PC-9 (cell line): Measurements from ENCODE around the gene IRF4. TPM values are rescaled to one million over a fixed set of nuclear protein-coding genes. Genes with fewer than 3 reads are reported as not detected.
"Not testable (repeated sequence)": the region's sequence is repeated elsewhere in the genome, so short reads cannot be mapped to it uniquely, and the experiment has no call there.

Experiments used
- BruUV-seq: library from RNA; stranded (reverse); fragments of 400-500 nt; replicated peaks from 2 replicates; lab custom pipeline; 2021; lab: Mats Ljungman, UMichigan
- CTCF ChIA-PET: fragments of 300-600 bp; sonication (Branson Sonifier 250); formaldehyde crosslinking; loops from one replicate; lab custom pipeline; 2022; ENCODE audit warnings: antibody characterized with exemption; lab: Charles Lee
- POLR2A ChIA-PET: fragments of 300-600 bp; sonication (Branson Sonifier 250); formaldehyde crosslinking; loops from one replicate; lab custom pipeline; 2022; ENCODE audit warnings: antibody characterized with exemption; ENCODE audit not compliant: unreplicated experiment; lab: Charles Lee
- DNase-seq, 2 experiments: peaks; one replicate each; pipeline versions ENCODE4 v3.0.0 to v3.0.0-alpha.2; 2015 to 2022; ENCODE audit warnings: mixed read lengths in 1 of 2
- H2AFZ ChIP-seq: fragments of 200-600 bp; sonication (generic); 2 replicates; pipeline ENCODE4 v1.8.1; 2017; ENCODE audit warnings: antibody characterized with exemption
- H3F3A ChIP-seq: fragments of 200-600 bp; sonication (generic); 2 replicates; pipeline ENCODE4 v1.8.1; 2017; ENCODE audit warnings: antibody characterized with exemption, mild to moderate bottlenecking, low read depth; ENCODE audit not compliant: insufficient read depth
- H3K27ac ChIP-seq: fragments of 200-600 bp; sonication (generic); 2 replicates; pipeline ENCODE4 v1.6.1; 2016; ENCODE audit warnings: mixed run types
- H3K27me3 ChIP-seq: fragments of 200-600 bp; sonication (generic); 2 replicates; pipeline ENCODE4 v1.6.1; 2016; ENCODE audit warnings: low read depth, mixed run types; ENCODE audit not compliant: insufficient read depth
- H3K36me3 ChIP-seq: fragments of 200-600 bp; sonication (generic); 2 replicates; pipeline ENCODE4 v1.6.1; 2016; ENCODE audit warnings: low read depth, mixed run types
- H3K4me1 ChIP-seq: fragments of 200-600 bp; sonication (generic); replicated peaks from 2 replicates; pipeline ENCODE4 v1.6.1; 2016; ENCODE audit warnings: mixed run types; ENCODE audit not compliant: insufficient read depth
- H3K4me2 ChIP-seq: fragments of 200-600 bp; sonication (generic); 2 replicates; pipeline ENCODE4 v1.6.1; 2017; ENCODE audit warnings: mixed run types
- H3K4me3 ChIP-seq: fragments of 200-600 bp; sonication (generic); 2 replicates; pipeline ENCODE4 v1.6.1; 2016; ENCODE audit warnings: mixed run types
- H3K79me2 ChIP-seq: fragments of 200-600 bp; sonication (generic); 2 replicates; pipeline ENCODE4 v1.6.1; 2017; ENCODE audit warnings: low read depth, mixed run types
- H3K9me2 ChIP-seq: fragments of 200-600 bp; sonication (generic); 2 replicates; pipeline ENCODE4 v1.8.1; 2017; ENCODE audit warnings: mild to moderate bottlenecking; ENCODE audit not compliant: insufficient read depth
- H3K9me3 ChIP-seq: fragments of 200-600 bp; sonication (generic); 2 replicates; pipeline ENCODE4 v1.8.1; 2016; ENCODE audit warnings: low read depth; ENCODE audit not compliant: insufficient read depth
- H4K20me1 ChIP-seq: fragments of 200-600 bp; sonication (generic); 2 replicates; pipeline ENCODE4 v1.8.1; 2017; ENCODE audit not compliant: insufficient read depth
- EZH2 ChIP-seq: fragments of 200-600 bp; sonication (generic); IDR thresholded peaks from 2 replicates; pipeline ENCODE4 v1.8.0; 2017; ENCODE audit warnings: antibody characterized with exemption, low read depth
- intact Hi-C: fragments of 100-400 bp; cut with micrococcal nuclease; formaldehyde crosslinking; loops from one replicate; pipeline ENCODE4 v1.10.0; 2022; ENCODE audit not compliant: unreplicated experiment
- total RNA-seq: library from RNA; stranded (reverse); gene quantifications from 2 replicates; pipeline ENCODE4 v1.2.3, GENCODE V29; 2021
- TF ChIP-seq, protein P1 (sequence below): fragments of 200-600 bp; sonication (generic); conservative IDR thresholded peaks from 2 replicates; pipeline ENCODE4 v1.6.1; 2017; ENCODE audit warnings: mixed run types, antibody characterized with exemption, mild to moderate bottlenecking, moderate library complexity

IRF4 gene
- total RNA-seq, 1 experiment from 2014 or later: not detected

DNA sequence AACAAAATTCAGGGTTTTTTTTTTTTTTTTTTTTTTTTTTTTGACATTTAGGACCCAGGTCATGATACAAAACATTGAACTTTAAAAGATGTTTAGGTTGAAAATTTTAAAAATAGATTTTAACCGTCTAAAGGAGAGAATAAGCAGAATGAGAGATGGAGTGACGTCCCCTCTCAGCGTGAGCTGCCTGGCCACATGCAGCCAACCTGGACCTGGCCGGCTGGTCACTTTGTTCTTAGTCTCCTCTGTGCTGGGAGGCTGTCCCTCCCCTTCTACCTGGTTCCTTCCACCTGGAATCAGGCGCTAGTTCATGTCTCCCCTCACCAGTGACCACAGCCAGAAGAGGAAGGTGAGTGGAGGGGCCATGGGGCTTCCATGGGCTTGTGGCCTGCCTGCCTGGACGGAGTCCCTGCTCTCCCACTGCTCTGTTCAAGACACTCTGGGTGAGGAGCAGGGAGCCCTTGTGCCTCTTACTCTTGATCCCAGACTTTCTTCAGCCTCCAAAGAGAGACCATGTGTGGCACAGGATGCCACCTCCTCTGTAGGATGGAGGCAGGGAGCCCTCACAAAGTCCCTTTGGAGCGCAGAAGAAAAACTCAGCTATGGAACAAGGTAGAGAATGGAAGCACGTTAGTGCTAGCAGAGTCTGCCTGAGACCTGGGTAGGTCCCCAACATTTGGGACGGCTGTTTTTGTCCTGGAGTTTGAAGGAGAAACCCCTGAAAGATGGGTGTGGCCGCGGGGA is 31.7 kb downstream of the IRF4 start:
- Histone ChIP-seq H2AFZ (no peak overlapping the region), H3K27ac (no peak overlapping the region), H3K4me3 (no peak overlapping the region), H3K79me2 (no peaks in the 10 kb centered on the region), H3F3A (0 out of 2 replicates have a peak, but pooled peaks cover 6% of the 10 kb centered on the region), H3K9me3 (no peaks in the 10 kb centered on the region), H3K9me2 (no peaks in the 10 kb centered on the region), H3K4me1 (peaks cover 9% of the 10 kb centered on the region), H3K4me2 (no peak overlapping the region), H3K27me3 (peaks cover 4% of the 10 kb centered on the region; the same call in 1 of the 2 replicates), H3K36me3 (no peaks in the 10 kb centered on the region), H4K20me1 (no peaks in the 10 kb centered on the region)
- TF ChIP-seq EZH2: no peak
- TF ChIP-seq, protein P1, sequence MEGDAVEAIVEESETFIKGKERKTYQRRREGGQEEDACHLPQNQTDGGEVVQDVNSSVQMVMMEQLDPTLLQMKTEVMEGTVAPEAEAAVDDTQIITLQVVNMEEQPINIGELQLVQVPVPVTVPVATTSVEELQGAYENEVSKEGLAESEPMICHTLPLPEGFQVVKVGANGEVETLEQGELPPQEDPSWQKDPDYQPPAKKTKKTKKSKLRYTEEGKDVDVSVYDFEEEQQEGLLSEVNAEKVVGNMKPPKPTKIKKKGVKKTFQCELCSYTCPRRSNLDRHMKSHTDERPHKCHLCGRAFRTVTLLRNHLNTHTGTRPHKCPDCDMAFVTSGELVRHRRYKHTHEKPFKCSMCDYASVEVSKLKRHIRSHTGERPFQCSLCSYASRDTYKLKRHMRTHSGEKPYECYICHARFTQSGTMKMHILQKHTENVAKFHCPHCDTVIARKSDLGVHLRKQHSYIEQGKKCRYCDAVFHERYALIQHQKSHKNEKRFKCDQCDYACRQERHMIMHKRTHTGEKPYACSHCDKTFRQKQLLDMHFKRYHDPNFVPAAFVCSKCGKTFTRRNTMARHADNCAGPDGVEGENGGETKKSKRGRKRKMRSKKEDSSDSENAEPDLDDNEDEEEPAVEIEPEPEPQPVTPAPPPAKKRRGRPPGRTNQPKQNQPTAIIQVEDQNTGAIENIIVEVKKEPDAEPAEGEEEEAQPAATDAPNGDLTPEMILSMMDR: no peak
- POLR2A ChIA-PET: interaction anchor here (0.7 kb wide), 1 partner anchor 9 kb away, joined by 6 read pairs; no protein-coding TSS in a partner anchor
- BruUV-seq: no TSS peak
- intact Hi-C loops: no loop called here
- CTCF ChIA-PET: interaction anchor here (0.7 kb wide), 1 partner anchor 9 kb away, joined by 3 read pairs; no protein-coding TSS in a partner anchor
- no peak for DNase-seq

DNA sequence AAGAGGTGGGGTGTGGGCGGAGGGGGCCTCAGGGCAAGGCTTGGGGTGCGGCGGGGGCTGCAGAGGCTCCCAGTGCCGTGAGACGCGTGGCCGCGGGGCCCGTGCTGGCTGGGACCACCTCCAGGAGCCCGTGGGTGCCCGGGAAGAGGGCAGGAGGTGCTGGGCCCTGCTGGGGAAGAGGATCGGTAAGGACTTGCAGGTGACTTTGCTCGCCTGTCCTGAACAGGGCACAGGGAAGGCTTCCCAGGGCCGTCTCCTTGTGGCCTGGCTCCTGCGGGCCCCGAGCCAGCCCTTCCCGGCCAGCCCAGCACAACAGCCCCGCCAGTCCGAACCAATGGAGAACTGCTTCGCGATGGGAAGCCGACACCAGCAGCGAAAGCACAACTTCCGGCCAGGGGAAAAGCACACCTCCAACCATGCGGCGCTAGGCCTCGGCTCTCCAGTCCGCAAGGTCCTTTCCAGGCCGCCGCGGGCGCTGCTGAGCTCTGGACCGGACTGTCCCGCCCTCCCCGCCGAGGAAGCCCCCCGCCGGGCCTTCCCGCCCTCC is 32.3 kb downstream of the IRF4 start:
- Histone ChIP-seq H3K4me3 (no peak overlapping the region), H3K4me2 (no peak overlapping the region), H3K9me2 (no peaks in the 10 kb centered on the region), H3K27ac (no peak overlapping the region), H3F3A (0 out of 2 replicates have a peak, but pooled peaks cover 6% of the 10 kb centered on the region), H3K36me3 (no peaks in the 10 kb centered on the region), H3K9me3 (no peaks in the 10 kb centered on the region), H3K4me1 (peaks cover 9% of the 10 kb centered on the region), H3K79me2 (no peaks in the 10 kb centered on the region), H2AFZ (no peak overlapping the region), H3K27me3 (peaks cover 9% of the 10 kb centered on the region), H4K20me1 (no peaks in the 10 kb centered on the region)
- BruUV-seq: no TSS peak
- intact Hi-C loops: no loop called here
- ChIA-PET CTCF (interaction anchor here (0.5 kb wide), 1 partner anchor 170 kb away, joined by 3 read pairs; no protein-coding TSS in a partner anchor), POLR2A (no interaction called here)
- no peak for DNase-seq
- TF ChIP-seq, protein P1: no peak
- no peak for TF ChIP-seq EZH2

DNA sequence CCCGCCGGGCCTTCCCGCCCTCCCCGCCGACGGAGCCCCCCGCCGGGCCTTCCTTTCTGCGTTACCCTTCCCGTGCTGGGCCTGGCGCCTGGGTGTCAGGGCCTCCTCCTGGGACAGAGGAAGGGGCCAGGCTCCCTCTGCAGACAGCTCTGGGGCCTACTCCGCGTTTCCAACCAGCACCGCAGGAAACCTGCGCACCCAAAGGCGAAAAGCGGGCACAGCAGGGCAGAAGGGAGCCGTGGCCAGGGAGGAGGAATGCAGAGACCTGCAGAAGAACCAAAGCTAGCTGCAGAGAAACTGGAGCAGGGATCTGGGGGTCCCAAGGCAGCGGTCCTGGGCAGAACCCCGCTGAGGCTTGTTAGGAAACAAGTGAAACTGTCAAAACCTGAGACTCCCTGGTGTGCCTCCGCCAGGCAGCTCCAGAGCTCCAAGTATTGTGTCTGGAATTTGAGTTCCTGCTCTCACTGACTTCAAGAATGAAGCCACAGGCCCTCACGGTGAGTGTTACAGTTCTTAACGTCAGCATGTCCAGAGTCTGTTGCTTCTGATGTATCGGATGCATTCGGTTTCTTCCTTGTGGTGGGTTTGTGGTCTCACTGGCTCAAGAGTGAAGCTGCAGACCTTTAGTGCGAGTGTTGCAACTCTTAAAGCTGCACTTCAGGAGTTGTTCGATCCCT is 33.3 kb downstream of the IRF4 start:
- Histone ChIP-seq H3K4me2 (no peak overlapping the region), H3K9me2 (no peaks in the 10 kb centered on the region), H3K36me3 (no peaks in the 10 kb centered on the region), H3K4me1 (peaks cover 9% of the 10 kb centered on the region), H4K20me1 (no peaks in the 10 kb centered on the region), H3K27ac (no peak overlapping the region), H3K27me3 (peaks cover 17% of the 10 kb centered on the region), H3F3A (0 out of 2 replicates have a peak, but pooled peaks cover 6% of the 10 kb centered on the region), H2AFZ (no peak overlapping the region), H3K9me3 (no peaks in the 10 kb centered on the region), H3K4me3 (no peak overlapping the region), H3K79me2 (no peaks in the 10 kb centered on the region)
- no peak for TF ChIP-seq EZH2
- TF ChIP-seq, protein P1: no peak
- BruUV-seq: no TSS peak
- CTCF ChIA-PET: interaction anchor here (0.5 kb wide), 1 partner anchor 171 kb away, joined by 3 read pairs; no protein-coding TSS in a partner anchor
- intact Hi-C loops: no loop called here
- DNase-seq: no peak
- POLR2A ChIA-PET: no interaction called here

DNA sequence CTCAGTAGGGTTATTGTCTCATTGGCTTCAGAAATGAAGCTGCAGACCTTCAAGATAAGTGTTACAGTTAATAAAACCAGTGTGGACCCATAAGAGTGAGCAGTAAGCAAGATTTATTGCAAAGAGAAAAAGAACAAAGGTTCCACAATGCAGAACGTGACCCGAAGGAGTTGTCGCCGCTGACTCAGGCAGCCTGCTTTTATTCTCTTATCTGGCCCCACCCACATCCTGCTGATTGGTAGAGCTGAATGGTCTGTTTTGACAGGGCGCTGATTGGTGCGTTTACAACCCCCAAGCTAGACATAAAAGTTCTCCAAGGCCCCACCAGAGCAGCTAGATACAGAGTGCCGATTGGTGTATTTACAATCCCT is 33.9 kb downstream of the IRF4 start:
- H3K9me2 ChIP-seq, CTCF ChIA-PET, H3K27ac ChIP-seq, H4K20me1 ChIP-seq, H2AFZ ChIP-seq, intact Hi-C loops, BruUV-seq, H3K4me1 ChIP-seq, H3K36me3 ChIP-seq, H3K4me3 ChIP-seq, H3K9me3 ChIP-seq, H3F3A ChIP-seq, H3K79me2 ChIP-seq, H3K4me2 ChIP-seq, DNase-seq, POLR2A ChIA-PET: not testable (repeated sequence)
- peaks cover 17% of the 10 kb centered on the region for H3K27me3 ChIP-seq
